ENCODE results near the gene PTPA.

The PTPA gene

GRCh38 chr9:129150122-129150521 is 38.9 kb downstream of the PTPA start:
- no peaks in the 10 kb centered on the region for H3K79me2 ChIP-seq (ENCODE audit: insufficient read depth, low read length)
- H2AFZ ChIP-seq (ENCODE audit: low read depth, low read length, severe bottlenecking) = no peak overlapping the region
- no peaks in the 10 kb centered on the region for H3K36me3 ChIP-seq (ENCODE audit: low read length)
- no peak overlapping the region for H3K27ac ChIP-seq (ENCODE audit: low read depth, low read length)
- H3F3A ChIP-seq (ENCODE audit: insufficient read depth) = no peaks in the 10 kb centered on the region
- H4K20me1 ChIP-seq (ENCODE audit: low read depth, low read length) = no peaks in the 10 kb centered on the region
- no peaks in the 10 kb centered on the region for H3K27me3 ChIP-seq (ENCODE audit: low read length)
- H3K9me3 ChIP-seq (ENCODE audit: insufficient read depth, low read length) = no peaks in the 10 kb centered on the region
- no peak overlapping the region for H3K4me3 ChIP-seq (ENCODE audit: insufficient read depth, low read length, poor library complexity, severe bottlenecking)
- H3K9me2 ChIP-seq (replicated peaks; ENCODE audit: insufficient read depth, low read length) = no peaks in the 10 kb centered on the region
- no peak overlapping the region for H3K9ac ChIP-seq (ENCODE audit: low read length)
- H3K4me2 ChIP-seq (ENCODE audit: low read depth, low read length, poor library complexity, severe bottlenecking) = no peak overlapping the region
- no peak for TF ChIP-seq EZH2phosphoT487 (conservative IDR thresholded peaks at IDR 0.05; ENCODE audit: low read length)

- TF ChIP-seq EZH2phosphoT487 (conservative IDR thresholded peaks at IDR 0.05; ENCODE audit: low read length) (no peak), CTCF (IDR thresholded peaks at IDR 0.05; ENCODE audit: insufficient read depth, low read length, poor library complexity, severe bottlenecking) (no peak)
- no peaks in the 10 kb centered on the region for H3K79me2 ChIP-seq (ENCODE audit: insufficient read depth, low read length)
- no peak overlapping the region for H2AFZ ChIP-seq (ENCODE audit: low read depth, low read length, severe bottlenecking)
- H3K9me2 ChIP-seq (replicated peaks; ENCODE audit: insufficient read depth, low read length) = no peaks in the 10 kb centered on the region
- no peaks in the 10 kb centered on the region for H4K20me1 ChIP-seq (ENCODE audit: low read depth, low read length)
- no peak overlapping the region for H3K9ac ChIP-seq (ENCODE audit: low read length)
- no peaks in the 10 kb centered on the region for H3K9me3 ChIP-seq (ENCODE audit: insufficient read depth, low read length)
- no peaks in the 10 kb centered on the region for H3K36me3 ChIP-seq (ENCODE audit: low read length)
- no peak overlapping the region for H3K4me2 ChIP-seq (ENCODE audit: low read depth, low read length, poor library complexity, severe bottlenecking)
- no peaks in the 10 kb centered on the region for H3F3A ChIP-seq (ENCODE audit: insufficient read depth)
- H3K4me3 ChIP-seq (ENCODE audit: insufficient read depth, low read length, poor library complexity, severe bottlenecking) = no peak overlapping the region
- H3K27me3 ChIP-seq (ENCODE audit: low read length) = no peaks in the 10 kb centered on the region
- no peak overlapping the region for H3K27ac ChIP-seq (ENCODE audit: low read depth, low read length)
Measured at GRCh38 chr9:129150672-129151211, 39.5 kb downstream of the PTPA start.

GRCh38 chr9:129151469-129151868 is 40.3 kb downstream of the PTPA start:
- H3K4me3 ChIP-seq (ENCODE audit: insufficient read depth, low read length, poor library complexity, severe bottlenecking) = no peak overlapping the region
- no peak overlapping the region for H3K4me2 ChIP-seq (ENCODE audit: low read depth, low read length, poor library complexity, severe bottlenecking)
- TF ChIP-seq CTCF (IDR thresholded peaks at IDR 0.05; ENCODE audit: insufficient read depth, low read length, poor library complexity, severe bottlenecking) = no peak
- no peak overlapping the region for H3K9ac ChIP-seq (ENCODE audit: low read length)
- no peak overlapping the region for H3K27ac ChIP-seq (ENCODE audit: low read depth, low read length)
- no peaks in the 10 kb centered on the region for H3F3A ChIP-seq (ENCODE audit: insufficient read depth)
- H4K20me1 ChIP-seq (ENCODE audit: low read depth, low read length) = no peaks in the 10 kb centered on the region
- no peaks in the 10 kb centered on the region for H3K36me3 ChIP-seq (ENCODE audit: low read length)
- H3K27me3 ChIP-seq (ENCODE audit: low read length) = no peaks in the 10 kb centered on the region
- no peak overlapping the region for H2AFZ ChIP-seq (ENCODE audit: low read depth, low read length, severe bottlenecking)
- H3K9me2 ChIP-seq (replicated peaks; ENCODE audit: insufficient read depth, low read length) = no peaks in the 10 kb centered on the region
- no peaks in the 10 kb centered on the region for H3K79me2 ChIP-seq (ENCODE audit: insufficient read depth, low read length)
- H3K9me3 ChIP-seq (ENCODE audit: insufficient read depth, low read length) = no peaks in the 10 kb centered on the region

- H3K79me2 ChIP-seq (ENCODE audit: insufficient read depth, low read length) = no peaks in the 10 kb centered on the region
- no peak overlapping the region for H2AFZ ChIP-seq (ENCODE audit: low read depth, low read length, severe bottlenecking)
- H3K9me3 ChIP-seq (ENCODE audit: insufficient read depth, low read length) = no peaks in the 10 kb centered on the region
- H3K4me3 ChIP-seq (ENCODE audit: insufficient read depth, low read length, poor library complexity, severe bottlenecking) = no peak overlapping the region
- no peaks in the 10 kb centered on the region for H3F3A ChIP-seq (ENCODE audit: insufficient read depth)
- no peaks in the 10 kb centered on the region for H3K27me3 ChIP-seq (ENCODE audit: low read length)
- no peaks in the 10 kb centered on the region for H3K9me2 ChIP-seq (replicated peaks; ENCODE audit: insufficient read depth, low read length)
- H3K9ac ChIP-seq (ENCODE audit: low read length) = no peak overlapping the region
- H3K36me3 ChIP-seq (ENCODE audit: low read length) = no peaks in the 10 kb centered on the region
- H3K4me2 ChIP-seq (ENCODE audit: low read depth, low read length, poor library complexity, severe bottlenecking) = no peak overlapping the region
- H3K27ac ChIP-seq (ENCODE audit: low read depth, low read length) = no peak overlapping the region
- no peak for TF ChIP-seq CTCF (IDR thresholded peaks at IDR 0.05; ENCODE audit: insufficient read depth, low read length, poor library complexity, severe bottlenecking)
- TF ChIP-seq EZH2phosphoT487 (conservative IDR thresholded peaks at IDR 0.05; ENCODE audit: low read length) = no peak
- no peaks in the 10 kb centered on the region for H4K20me1 ChIP-seq (ENCODE audit: low read depth, low read length)
Measured at GRCh38 chr9:129154866-129155477, 43.8 kb downstream of the PTPA start.

Measured in SU-DHL-6 (cell line).